Heart left ventricle (tissue), 16 donors: ENCODE measurements around the gene GPR183. TPM values are rescaled to one million over a fixed set of nuclear protein-coding genes. Genes with fewer than 3 reads are reported as not detected.
"Not testable (repeated sequence)": the region's sequence is repeated elsewhere in the genome, so short reads cannot be mapped to it uniquely, and the experiment has no call there.

Experiments
- ATAC-seq, 4 donors: fragments of 200-7000 bp; cut with Tn5 transposase; one replicate each; pipeline ENCODE4 v1.9.1; 2020 to 2022; ENCODE audit warnings: moderate library complexity in 4 of 4, mild to moderate bottlenecking in 3 of 4, moderate number of reproducible peaks in 1 of 4
- DNase-seq, 5 donors: peaks; one replicate each; pipeline ENCODE4 v3.0.0-alpha.2; 2020
- H3K27ac ChIP-seq, 12 donors: fragments of 200-600 bp; sonication (generic) in 4 of 12; one replicate each; pipeline versions ENCODE4 v1.5.0 to v1.8.0; 2016 to 2022; ENCODE audit warnings: mild to moderate bottlenecking in 2 of 12
- H3K27me3 ChIP-seq, 9 donors: fragments of 200-600 bp; sonication (generic) in 2 of 9; one replicate each; pipeline versions ENCODE4 v1.5.1 to v1.8.0; 2016 to 2022; ENCODE audit warnings: mild to moderate bottlenecking in 3 of 9
- H3K36me3 ChIP-seq, 9 donors: fragments of 200-600 bp; sonication (generic) in 2 of 9; one replicate each; pipeline versions ENCODE4 v1.5.0 to v1.8.0; 2018 to 2022; ENCODE audit warnings: mild to moderate bottlenecking in 2 of 9
- H3K4me1 ChIP-seq, 12 donors: fragments of 200-600 bp; sonication (generic) in 4 of 12; one replicate each; pipeline versions ENCODE4 v1.5.0 to v1.8.0; 2016 to 2022; ENCODE audit warnings: mild to moderate bottlenecking in 3 of 12
- H3K4me3 ChIP-seq, 12 donors: fragments of 200-600 bp; sonication (generic) in 4 of 12; one replicate each; pipeline versions ENCODE4 v1.5.0 to v1.8.0; 2017 to 2022; ENCODE audit warnings: mild to moderate bottlenecking in 9 of 12, moderate library complexity in 4 of 12
- H3K9me3 ChIP-seq, 12 donors: fragments of 200-600 bp; sonication (generic) in 4 of 12; one replicate each; pipeline versions ENCODE4 v1.5.0 to v1.8.0; 2016 to 2022; ENCODE audit warnings: mild to moderate bottlenecking in 1 of 12
- POLR2A ChIP-seq, 2 donors: fragments of 450-650 bp; IDR thresholded peaks; one replicate each; pipeline ENCODE4 v1.6.1; 2017; ENCODE audit warnings: antibody characterized with exemption in 2 of 2, mild to moderate bottlenecking in 2 of 2, moderate library complexity in 2 of 2
- WGBS, 4 donors: extraction: QIAGEN DNeasy Blood & Tissue Kit in 2 of 4; methylation state at CpG; one replicate each; pipeline versions ENCODE4 v1.1.5 to v1.1.7; 2013 to 2018; 5-methylcytosine and 5-hydroxymethylcytosine counted together
- intact Hi-C, 10 donors: fragments of 100-400 bp; cut with DNase I; formaldehyde crosslinking; loops; one replicate each; pipeline versions ENCODE4 v1.11.1 to v1.14.2; 2022
- polyA plus RNA-seq, 2 donors: library from polyadenylated mRNA; stranded (reverse); fragments of 200-250 nt; gene quantifications; one replicate each; pipeline ENCODE4 v1.2.3, GENCODE V29; 2013
- total RNA-seq, 9 donors: library from RNA; depleted of rRNA in 2 of 9; stranded (reverse); fragments of >200 nt in 2 of 9; fragmentation: NEBNext Ultra II Directional in 3 of 9; extraction: Animal tissue kit (Norgen Biotek cat#: 25700) in 3 of 9; gene quantifications; one replicate each; pipeline versions ENCODE4 v1.1.0 to v1.2.4, GENCODE V29; 2016 to 2023
- TF ChIP-seq, protein P1 (sequence below), 12 donors: fragments of 200-600 bp; sonication (generic) in 4 of 12; IDR thresholded peaks; one replicate each; pipeline versions ENCODE4 v1.5.0 to v1.8.0; 2018 to 2022; ENCODE audit warnings: antibody characterized with exemption in 12 of 12, mild to moderate bottlenecking in 5 of 12
- donor health status: ischemic (EF 13 %, LVEDD 7.1; RV severe dilation, severe dysfunction).
- donor health status: healthy with polysubstance abuse.
- donor health status: DM: no; HTN: yes; CAD: no.
- donor health status: DM: no; HTN: no; CAD: no.
- donor health status: ischemic (EF 25% LVEDD 6.9; RV normal size, moderate dysfunction).
- donor health status: ischemic (EF 25% LVEDD 5.7; RV mildly dilated, moderate dysfunction).
- donor health status: healthy.
- donor health status: DM: yes; HTN: yes; CAD: no.
- donor health status: ischemic (EF 35%, LVEDD 5.7; RV mildly dilated, moderate dysfunction).
- donor health status: nonischemic (EF 11% LVEDD 7.7; RV severe dilation, severe dysfunction).
- donor health status: DM: yes; HTN: yes; CAD: no.
- donor health status: PGD.
- donor health status: ischemic (EF 29% LVEDD 5.4; RV normal size, mild dysfunction).
- donor health status: nonischemic (EF 23%, LVEDD 6.1; RV moderate dilation, normal function).

The GPR183 gene
- total and polyA plus RNA-seq, 11 donors: 0.69 to 7.6 (median 1.5) TPM

- DNase-seq (no peak), ATAC-seq (no peak)
- no peak overlapping the region for H3K27ac ChIP-seq
- H3K4me1 ChIP-seq: peaks cover 0 to 59% (median 4%) of the 10 kb centered on the region in 12 donors
- no peak overlapping the region for H3K4me3 ChIP-seq
- H3K27me3 ChIP-seq: no peaks in the 10 kb centered on the region
- no peaks in the 10 kb centered on the region for H3K9me3 ChIP-seq
- 84 to 90% (median 86%) methylated on average over 10 of the region's 10 CpGs for WGBS, 4 donors
- H3K36me3 ChIP-seq: peaks cover 0 to 27% (median 18%) of the 10 kb centered on the region in 9 donors
- intact Hi-C loops: no loop called here
- TF ChIP-seq, protein P1, sequence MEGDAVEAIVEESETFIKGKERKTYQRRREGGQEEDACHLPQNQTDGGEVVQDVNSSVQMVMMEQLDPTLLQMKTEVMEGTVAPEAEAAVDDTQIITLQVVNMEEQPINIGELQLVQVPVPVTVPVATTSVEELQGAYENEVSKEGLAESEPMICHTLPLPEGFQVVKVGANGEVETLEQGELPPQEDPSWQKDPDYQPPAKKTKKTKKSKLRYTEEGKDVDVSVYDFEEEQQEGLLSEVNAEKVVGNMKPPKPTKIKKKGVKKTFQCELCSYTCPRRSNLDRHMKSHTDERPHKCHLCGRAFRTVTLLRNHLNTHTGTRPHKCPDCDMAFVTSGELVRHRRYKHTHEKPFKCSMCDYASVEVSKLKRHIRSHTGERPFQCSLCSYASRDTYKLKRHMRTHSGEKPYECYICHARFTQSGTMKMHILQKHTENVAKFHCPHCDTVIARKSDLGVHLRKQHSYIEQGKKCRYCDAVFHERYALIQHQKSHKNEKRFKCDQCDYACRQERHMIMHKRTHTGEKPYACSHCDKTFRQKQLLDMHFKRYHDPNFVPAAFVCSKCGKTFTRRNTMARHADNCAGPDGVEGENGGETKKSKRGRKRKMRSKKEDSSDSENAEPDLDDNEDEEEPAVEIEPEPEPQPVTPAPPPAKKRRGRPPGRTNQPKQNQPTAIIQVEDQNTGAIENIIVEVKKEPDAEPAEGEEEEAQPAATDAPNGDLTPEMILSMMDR (IDR thresholded peaks at IDR 0.05): no peak
- no peak for TF ChIP-seq POLR2A (IDR thresholded peaks at IDR 0.05)
Observed at GRCh38 chr13:99255271-99255670, 51.9 kb downstream of the GPR183 start.

DNA sequence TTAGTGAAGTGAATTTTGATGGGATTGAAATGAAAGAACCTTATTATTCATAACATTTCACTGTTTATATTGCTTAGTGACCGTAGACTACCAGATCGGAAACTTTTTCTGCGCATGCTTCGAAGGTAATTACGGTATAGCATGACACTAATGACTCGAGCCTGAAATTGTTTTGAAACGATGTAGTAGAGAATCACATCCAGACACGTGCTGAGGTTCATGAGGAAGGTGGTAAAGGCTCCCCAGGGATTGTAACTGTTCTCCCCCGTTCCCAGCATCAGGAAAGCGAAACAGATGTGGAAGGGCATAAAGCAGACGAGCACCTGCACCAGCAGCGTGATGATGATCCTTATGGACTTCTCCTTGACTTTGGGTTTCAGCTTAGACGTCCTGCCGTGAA is 52.4 kb downstream of the GPR183 start:
- Histone ChIP-seq H3K4me1 (peaks cover 0 to 55% (median 4%) of the 10 kb centered on the region in 12 donors), H3K36me3 (peaks cover 0 to 26% (median 18%) of the 10 kb centered on the region in 9 donors), H3K4me3 (no peak overlapping the region), H3K27ac (no peak overlapping the region), H3K9me3 (no peaks in the 10 kb centered on the region), H3K27me3 (no peaks in the 10 kb centered on the region)
- TF ChIP-seq POLR2A (IDR thresholded peaks at IDR 0.05): no peak
- TF ChIP-seq, protein P1 (IDR thresholded peaks at IDR 0.05): no peak
- no peak for ATAC-seq
- no peak for DNase-seq
- WGBS, 4 donors: 91 to 92% (median 92%) methylated on average over 14 of the region's 14 CpGs
- intact Hi-C loops: no loop called here

- Histone ChIP-seq H3K36me3 (peaks cover 0 to 41% (median 23%) of the 10 kb centered on the region in 9 donors), H3K27ac (no peak overlapping the region), H3K27me3 (no peaks in the 10 kb centered on the region), H3K4me3 (no peak overlapping the region), H3K9me3 (peaks cover 0 to 4% (median 0%) of the 10 kb centered on the region in 12 donors), H3K4me1 (peaks cover 0 to 27% (median 1%) of the 10 kb centered on the region in 12 donors)
- DNase-seq: no peak
- no peak for ATAC-seq
- intact Hi-C loops: no loop called here
- no peak for TF ChIP-seq POLR2A (IDR thresholded peaks at IDR 0.05)
- TF ChIP-seq, protein P1 (IDR thresholded peaks at IDR 0.05): no peak
- WGBS, 4 donors: 86 to 96% (median 93%) methylated on average over 4 of the region's 4 CpGs
Observed at GRCh38 chr13:99251921-99252320, 55.3 kb downstream of the GPR183 start.

- Histone ChIP-seq H3K4me3 (no peak overlapping the region), H3K27ac (no peak overlapping the region), H3K27me3 (no peaks in the 10 kb centered on the region), H3K9me3 (peaks cover 0 to 4% (median 0%) of the 10 kb centered on the region in 12 donors), H3K36me3 (peaks cover 0 to 44% (median 27%) of the 10 kb centered on the region in 9 donors), H3K4me1 (peaks cover 0 to 20% (median 0%) of the 10 kb centered on the region in 12 donors)
- DNase-seq (no peak), ATAC-seq (no peak)
- TF ChIP-seq, protein P1 (IDR thresholded peaks at IDR 0.05): no peak
- no peak for TF ChIP-seq POLR2A (IDR thresholded peaks at IDR 0.05)
- WGBS, 4 donors: 90 to 95% (median 94%) methylated on average over 5 of the region's 5 CpGs
- intact Hi-C loops: no loop called here
Observed at GRCh38 chr13:99250982-99251825, 56.0 kb downstream of the GPR183 start.

DNA sequence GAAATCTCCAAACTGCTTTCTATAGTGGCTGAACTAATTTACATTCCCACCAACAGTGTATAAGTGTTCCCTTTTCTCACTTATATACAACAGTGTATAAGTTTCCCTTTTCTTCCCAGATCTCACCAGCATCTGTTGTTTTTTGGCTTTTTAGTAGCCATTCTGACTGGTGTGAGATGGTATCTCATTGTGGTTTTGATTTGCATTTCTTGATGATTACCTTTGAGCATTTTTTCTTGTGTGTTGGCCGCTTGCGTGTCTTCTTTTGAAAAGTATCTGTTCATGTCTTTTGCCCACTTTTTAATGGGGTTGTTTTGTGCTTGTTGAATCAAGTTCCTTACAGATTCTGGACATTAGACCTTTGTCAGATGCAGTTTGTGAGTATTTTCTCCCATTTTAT is 57.6 kb downstream of the GPR183 start:
- intact Hi-C loops, H3K27me3 ChIP-seq, H3K4me3 ChIP-seq, H3K27ac ChIP-seq, ATAC-seq, DNase-seq, H3K9me3 ChIP-seq: not testable (repeated sequence)
- WGBS, 4 donors: 93 to 99% (median 98%) methylated on average over 2 of the region's 2 CpGs
- H3K4me1 ChIP-seq: peaks cover 0 to 12% (median 0%) of the 10 kb centered on the region in 12 donors
- H3K36me3 ChIP-seq: peaks cover 0 to 47% (median 27%) of the 10 kb centered on the region in 9 donors

- ATAC-seq, intact Hi-C loops: not testable (repeated sequence)
- 96 to 100% (median 99%) methylated on average over 3 of the region's 3 CpGs for WGBS, 4 donors
Observed at GRCh38 chr13:99249178-99249577, 58.0 kb downstream of the GPR183 start.

More at GRCh38 chr13:99249178-99249577, 58.0 kb downstream of the GPR183 start:
- not testable (repeated sequence) for H3K4me3 ChIP-seq, H3K27me3 ChIP-seq, H3K9me3 ChIP-seq, DNase-seq, H3K27ac ChIP-seq
- Histone ChIP-seq H3K4me1 (peaks cover 0 to 12% (median 0%) of the 10 kb centered on the region in 12 donors), H3K36me3 (peaks cover 0 to 47% (median 30%) of the 10 kb centered on the region in 9 donors)
